Myocyte (in vitro differentiated cells): ENCODE results near the gene ALDH16A1. TPM values are rescaled to one million over a fixed set of nuclear protein-coding genes. Genes with fewer than 3 reads are reported as not detected.
A peak's percentile ranks its signal among the peaks of the same experiment; 100 is the strongest.
"Not testable (repeated sequence)": the region's sequence is repeated elsewhere in the genome, so short reads cannot be mapped to it uniquely, and the experiment has no call there.

ENCODE experiments used
- DNase-seq: peaks from one replicate; pipeline ENCODE4 v3.0.0-alpha.2; 2012; ENCODE audit warnings: low read depth
- total RNA-seq: library from RNA; depleted of rRNA; stranded (reverse); fragments of >200 nt; gene quantifications from 2 replicates; pipeline ENCODE4 v1.2.3, GENCODE V29; 2014

Gene ALDH16A1
- total RNA-seq, 1 donor from 2014 or later = 14.4 TPM

GRCh38 chr19:49461656-49462055 is 8.6 kb downstream of the ALDH16A1 start:
- DNase-seq = no peak

DNA sequence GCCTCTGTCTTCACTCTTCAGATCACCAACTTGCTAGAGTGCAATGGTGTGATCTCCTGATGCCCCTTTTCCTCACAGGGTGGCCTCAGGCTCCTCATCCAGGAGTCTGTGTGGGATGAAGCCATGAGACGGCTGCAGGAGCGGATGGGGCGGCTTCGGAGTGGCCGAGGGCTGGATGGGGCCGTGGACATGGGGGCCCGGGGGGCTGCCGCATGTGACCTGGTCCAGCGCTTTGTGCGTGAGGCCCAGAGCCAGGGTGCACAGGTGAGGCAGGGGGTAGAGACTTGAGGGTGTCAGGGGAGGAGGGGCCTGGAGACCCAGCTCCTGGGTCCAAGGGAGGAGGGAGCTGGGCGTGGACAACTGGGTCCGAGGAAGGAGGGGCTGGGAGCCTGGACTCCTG is 9.5 kb downstream of the ALDH16A1 start:
- DNase-seq = no peak

DNA sequence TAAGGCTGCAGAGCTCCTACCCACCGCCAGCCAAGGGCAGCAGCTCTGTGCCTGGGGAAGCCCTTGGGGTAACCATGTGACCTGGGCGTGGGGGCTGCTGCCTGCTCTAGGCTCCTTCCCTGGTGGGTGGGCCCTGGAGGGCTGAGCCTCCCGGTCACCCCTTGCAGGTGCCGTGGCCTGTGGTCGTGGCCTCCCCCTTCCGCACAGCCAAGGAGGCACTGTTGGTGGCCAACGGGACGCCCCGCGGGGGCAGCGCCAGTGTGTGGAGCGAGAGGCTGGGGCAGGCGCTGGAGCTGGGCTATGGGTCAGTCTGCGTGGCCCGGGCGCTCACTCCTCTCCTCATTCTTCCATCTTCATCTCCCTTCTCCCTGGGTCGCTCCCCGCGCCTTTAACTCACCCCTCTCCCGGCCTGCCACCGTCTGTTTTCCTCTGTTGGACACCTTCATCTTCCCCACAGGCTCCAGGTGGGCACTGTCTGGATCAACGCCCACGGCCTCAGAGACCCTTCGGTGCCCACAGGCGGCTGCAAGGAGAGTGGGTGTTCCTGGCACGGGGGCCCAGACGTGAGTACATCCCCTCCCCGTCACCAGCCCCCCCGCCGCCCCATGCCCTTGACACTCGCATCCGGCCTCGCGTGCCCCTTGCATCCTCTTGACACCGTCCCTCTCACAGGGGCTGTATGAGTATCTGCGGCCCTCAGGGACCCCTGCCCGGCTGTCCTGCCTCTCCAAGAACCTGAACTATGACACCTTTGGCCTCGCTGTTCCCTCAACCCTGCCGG is 11.1 kb downstream of the ALDH16A1 start:
- DNase-seq = no peak

- no peak for DNase-seq
Observed at GRCh38 chr19:49465371-49465770, 12.3 kb downstream of the ALDH16A1 start.

GRCh38 chr19:49468199-49468598 is 15.2 kb downstream of the ALDH16A1 start:
- DNase-seq = no peak

DNA sequence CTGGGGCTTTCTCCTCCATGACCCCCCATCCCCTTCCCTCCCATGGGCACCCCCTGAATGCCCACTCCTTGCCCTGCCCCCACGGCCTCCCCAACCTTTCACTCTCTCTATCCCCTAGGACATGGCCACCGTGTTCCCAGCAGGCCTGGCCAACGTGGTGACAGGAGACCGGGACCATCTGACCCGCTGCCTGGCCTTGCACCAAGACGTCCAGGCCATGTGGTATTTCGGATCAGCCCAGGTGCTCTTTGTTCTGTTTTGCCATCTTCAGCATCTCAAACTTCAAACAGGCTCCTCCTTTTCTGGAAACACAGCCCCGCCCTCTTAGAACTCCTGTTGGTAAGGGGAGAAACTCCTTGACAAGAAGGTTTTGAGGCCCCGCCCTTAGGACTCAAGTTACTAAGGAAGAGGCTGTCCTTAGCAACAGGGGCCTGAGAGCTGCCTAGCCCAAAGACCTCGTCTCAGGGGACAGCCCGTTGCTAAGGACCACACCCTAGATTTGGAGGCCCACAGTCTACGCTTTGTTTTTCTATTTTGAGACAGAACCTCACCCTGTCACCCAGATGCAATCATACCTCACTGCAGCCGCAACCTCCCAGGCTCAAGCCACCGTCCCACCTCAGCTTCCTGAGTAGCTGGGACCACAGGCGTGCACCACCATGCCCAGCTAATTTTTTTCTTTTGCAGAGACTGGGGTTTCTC is 15.9 kb downstream of the ALDH16A1 start:
- peak; percentile 62 for DNase-seq

GRCh38 chr19:49469828-49470614 is 17.0 kb downstream of the ALDH16A1 start:
- DNase-seq = no peak

GRCh38 chr19:49470615-49470978 is 17.6 kb downstream of the ALDH16A1 start:
- DNase-seq = no peak

- DNase-seq = no peak
Observed at GRCh38 chr19:49472936-49473335, 19.9 kb downstream of the ALDH16A1 start.

GRCh38 chr19:49473501-49473867 is 20.5 kb downstream of the ALDH16A1 start:
- DNase-seq = not testable (repeated sequence)

GRCh38 chr19:49473868-49474541 is 21.0 kb downstream of the ALDH16A1 start, which contains the start of gene FLT3LG:
FLT3LG (plus strand) TSS chr19:49474215; CDS start chr19:49474640, 425 bp downstream.
- peak; percentile 73 for DNase-seq

- no peak for DNase-seq
Observed at GRCh38 chr19:49474542-49474924, 21.5 kb downstream of the ALDH16A1 start.

- no peak for DNase-seq
Observed at GRCh38 chr19:49475191-49475917, 22.3 kb downstream of the ALDH16A1 start.

DNA sequence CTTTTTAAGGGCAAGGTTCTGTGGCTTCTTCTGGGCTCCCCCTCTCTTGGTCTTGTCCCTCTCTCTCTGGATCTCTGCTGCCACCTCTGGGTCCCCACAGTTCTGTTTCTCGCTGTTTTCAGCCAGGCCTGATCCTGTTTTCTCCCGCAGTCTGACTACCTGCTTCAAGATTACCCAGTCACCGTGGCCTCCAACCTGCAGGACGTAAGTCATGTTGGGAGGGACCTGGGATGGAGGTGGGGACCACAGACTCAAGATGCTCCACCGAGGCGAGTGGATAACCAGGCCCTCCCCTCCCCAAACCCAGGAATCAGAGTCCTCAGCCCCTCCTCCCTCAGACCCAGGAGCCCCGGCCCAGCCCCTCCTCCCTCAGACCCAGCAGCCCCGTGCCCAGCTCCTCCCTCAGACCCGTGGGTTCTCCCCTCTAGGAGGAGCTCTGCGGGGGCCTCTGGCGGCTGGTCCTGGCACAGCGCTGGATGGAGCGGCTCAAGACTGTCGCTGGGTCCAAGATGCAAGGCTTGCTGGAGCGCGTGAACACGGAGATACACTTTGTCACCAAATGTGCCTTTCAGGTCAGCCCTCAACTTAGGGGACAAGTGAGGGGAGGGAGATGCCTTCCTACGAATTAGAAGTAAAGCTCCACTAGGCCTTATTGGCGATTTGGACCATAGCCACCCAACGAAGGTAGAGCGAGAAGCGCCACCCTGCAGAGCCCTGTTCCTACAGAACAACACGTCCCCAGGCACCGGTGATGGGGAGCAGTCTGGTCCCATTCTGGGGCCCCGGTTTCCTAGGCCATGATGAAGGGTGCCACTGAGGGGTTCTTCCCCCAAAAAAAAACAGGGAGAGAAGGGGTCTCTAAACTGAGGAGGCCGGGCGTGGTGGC is 23.2 kb downstream of the ALDH16A1 start:
- no peak for DNase-seq

- DNase-seq = no peak
Observed at GRCh38 chr19:49479975-49480628, 27.1 kb downstream of the ALDH16A1 start.

GRCh38 chr19:49481020-49481683 is 28.1 kb downstream of the ALDH16A1 start:
- no peak for DNase-seq

- no peak for DNase-seq
Observed at GRCh38 chr19:49486232-49486631, 33.2 kb downstream of the ALDH16A1 start.

DNA sequence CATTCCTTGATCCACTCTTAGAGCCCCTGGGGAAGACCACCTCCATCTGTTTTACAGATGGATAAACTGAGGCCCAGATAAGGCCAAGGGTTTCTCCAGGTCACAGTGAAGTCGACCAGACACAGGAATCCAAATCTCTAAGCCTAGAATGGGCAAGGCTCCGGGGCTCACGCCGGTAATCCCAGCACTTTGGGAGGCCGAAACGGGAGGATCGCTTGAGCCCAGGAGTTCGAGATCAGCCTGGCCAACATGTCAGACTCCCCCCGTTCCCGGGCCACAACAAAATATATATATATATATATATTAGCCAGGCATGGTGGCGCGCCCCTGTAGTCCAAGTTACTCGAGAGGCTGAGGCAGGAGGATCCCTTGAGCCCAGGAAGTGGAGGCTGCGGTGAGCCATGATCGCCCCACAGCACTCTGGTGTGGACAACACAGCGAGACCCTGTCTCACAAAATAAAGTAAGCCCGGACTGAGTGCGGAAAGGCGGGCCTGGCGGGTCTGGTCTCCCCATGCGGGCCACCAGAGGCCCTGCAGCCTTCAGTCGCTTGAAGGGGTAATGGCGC is 33.8 kb downstream of the ALDH16A1 start:
- no peak for DNase-seq
